ENCODE data around the gene HMSD.

HMSD gene

GRCh38 chr18:64009305-64009704, 60.2 kb downstream of the HMSD start:
- Histone ChIP-seq H3K36me3 (ENCODE audit: insufficient read depth, low read length) (no peaks in the 10 kb centered on the region), H3K9me2 (ENCODE audit: low read depth, low read length) (no peaks in the 10 kb centered on the region), H3K4me3 (ENCODE audit: low read depth, low read length, poor library complexity, severe bottlenecking) (no peak overlapping the region), H3K9ac (ENCODE audit: low read length) (no peak overlapping the region), H3K4me1 (ENCODE audit: insufficient read depth, low read length, severe bottlenecking) (no peaks in the 10 kb centered on the region), H3K4me2 (ENCODE audit: low read length) (no peak overlapping the region), H3K9me3 (ENCODE audit: low read length) (no peaks in the 10 kb centered on the region), H3F3A (ENCODE audit: insufficient read depth, low read length) (no peaks in the 10 kb centered on the region), H4K20me1 (ENCODE audit: insufficient read depth, low read length) (no peaks in the 10 kb centered on the region), H3K27ac (ENCODE audit: low read depth, low read length, poor library complexity, severe bottlenecking) (no peak overlapping the region), H2AFZ (ENCODE audit: low read length) (no peak overlapping the region), H3K27me3 (ENCODE audit: insufficient read depth, low read length) (no peaks in the 10 kb centered on the region), H3K79me2 (ENCODE audit: insufficient read depth, low read length) (no peaks in the 10 kb centered on the region)
- TF ChIP-seq EZH2 (IDR thresholded peaks at IDR 0.05; ENCODE audit: borderline replicate concordance, low read length) = no peak
- TF ChIP-seq, protein P1, sequence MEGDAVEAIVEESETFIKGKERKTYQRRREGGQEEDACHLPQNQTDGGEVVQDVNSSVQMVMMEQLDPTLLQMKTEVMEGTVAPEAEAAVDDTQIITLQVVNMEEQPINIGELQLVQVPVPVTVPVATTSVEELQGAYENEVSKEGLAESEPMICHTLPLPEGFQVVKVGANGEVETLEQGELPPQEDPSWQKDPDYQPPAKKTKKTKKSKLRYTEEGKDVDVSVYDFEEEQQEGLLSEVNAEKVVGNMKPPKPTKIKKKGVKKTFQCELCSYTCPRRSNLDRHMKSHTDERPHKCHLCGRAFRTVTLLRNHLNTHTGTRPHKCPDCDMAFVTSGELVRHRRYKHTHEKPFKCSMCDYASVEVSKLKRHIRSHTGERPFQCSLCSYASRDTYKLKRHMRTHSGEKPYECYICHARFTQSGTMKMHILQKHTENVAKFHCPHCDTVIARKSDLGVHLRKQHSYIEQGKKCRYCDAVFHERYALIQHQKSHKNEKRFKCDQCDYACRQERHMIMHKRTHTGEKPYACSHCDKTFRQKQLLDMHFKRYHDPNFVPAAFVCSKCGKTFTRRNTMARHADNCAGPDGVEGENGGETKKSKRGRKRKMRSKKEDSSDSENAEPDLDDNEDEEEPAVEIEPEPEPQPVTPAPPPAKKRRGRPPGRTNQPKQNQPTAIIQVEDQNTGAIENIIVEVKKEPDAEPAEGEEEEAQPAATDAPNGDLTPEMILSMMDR (IDR thresholded peaks at IDR 0.05; ENCODE audit: low read length) = no peak
